HG03520 (cell line): Measurements from ENCODE around the gene CFAP20DC.
"Not testable (repeated sequence)": the region's sequence is repeated elsewhere in the genome, so short reads cannot be mapped to it uniquely, and the experiment has no call there.

Source experiments
- ATAC-seq: cut with Tn5 transposase; IDR thresholded peaks from one replicate; pipeline ENCODE4 v1.9.1; 2021; ENCODE audit warnings: mild to moderate bottlenecking, moderate library complexity; ENCODE audit not compliant: unreplicated experiment

CFAP20DC gene

DNA sequence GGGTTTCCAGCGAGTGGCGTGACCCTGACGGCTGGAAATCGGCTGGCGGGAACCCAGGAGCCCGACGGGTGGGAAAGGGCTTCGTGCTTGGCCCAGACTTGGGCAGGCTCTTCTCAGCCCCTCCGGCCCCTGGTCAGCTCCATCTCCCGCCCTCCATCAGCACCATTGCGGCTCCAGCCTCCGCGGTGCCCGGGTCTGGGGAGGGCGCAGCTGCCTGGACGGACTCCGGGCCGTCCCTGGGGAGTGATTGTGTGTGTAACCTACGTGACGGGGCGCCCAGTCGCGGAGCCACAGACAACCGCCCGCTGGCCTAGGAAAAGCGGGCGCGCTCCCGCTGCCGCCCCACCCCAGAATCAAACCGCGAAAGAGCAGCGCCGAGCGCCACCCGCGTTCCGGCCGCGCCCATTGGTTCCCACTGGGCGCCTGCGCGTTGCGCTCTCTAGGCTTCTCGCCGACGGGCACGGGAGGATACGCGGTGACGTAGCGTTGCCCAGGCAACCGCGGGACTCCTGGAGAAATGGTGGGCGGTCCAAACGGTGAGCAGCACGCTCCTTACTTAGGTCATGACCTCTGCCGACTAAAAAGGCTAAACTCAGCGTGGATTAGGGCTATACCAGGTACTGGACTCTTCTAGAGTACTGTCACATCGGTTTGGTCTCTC lies at the start of gene CFAP20DC:
Gene CFAP20DC, minus strand, starts transcription at position 355 of the 661 bp plus-strand sequence. CDS start 394 bp downstream, outside the sequence.
- ATAC-seq: peak; percentile 99

GRCh38 chr3:59098516-59098915 lies 48.7 kb upstream of the CFAP20DC start:
- ATAC-seq: not testable (repeated sequence)

DNA sequence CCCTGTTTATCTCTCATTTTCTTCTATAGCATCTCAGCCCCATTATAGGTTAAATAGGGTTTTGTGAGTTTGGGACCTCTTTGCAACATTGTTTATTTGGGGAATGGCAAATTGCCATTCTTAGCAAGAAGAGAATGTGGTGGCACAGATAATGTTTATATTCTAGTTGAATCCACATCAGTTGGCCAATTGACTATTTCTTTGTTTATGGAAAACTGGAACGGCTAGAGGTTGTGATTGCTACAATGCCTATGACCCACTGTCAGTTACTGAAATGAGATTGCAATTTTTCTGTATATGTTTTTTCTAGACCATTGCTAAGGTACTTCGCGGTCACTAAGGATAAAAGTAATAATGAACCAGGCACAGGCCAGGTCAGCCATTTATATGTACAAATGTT lies 44.6 kb upstream of the CFAP20DC start:
- no peak for ATAC-seq

DNA sequence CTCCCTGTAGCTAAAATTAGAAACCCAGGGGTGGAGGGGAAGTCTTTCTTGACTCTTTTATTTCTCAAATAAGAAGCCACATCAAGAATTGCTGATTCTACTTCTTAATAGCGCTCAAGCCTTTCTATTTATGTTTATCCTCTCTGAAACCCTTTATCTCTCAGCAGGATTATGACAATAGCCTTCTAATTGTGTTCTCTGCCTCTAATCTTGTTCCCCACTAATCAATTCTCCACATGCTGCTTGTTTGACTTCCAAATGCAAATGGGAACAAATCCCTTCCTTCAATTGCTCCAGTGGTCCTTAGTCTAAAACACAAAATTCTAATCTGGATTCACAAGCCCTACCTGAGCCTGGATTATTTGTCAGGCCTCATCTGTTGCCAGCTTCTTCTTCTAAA lies 43.7 kb upstream of the CFAP20DC start:
- ATAC-seq: no peak

- ATAC-seq: no peak
Observed at GRCh38 chr3:59088761-59089160, 38.9 kb upstream of the CFAP20DC start.

GRCh38 chr3:59085976-59086375 lies 36.2 kb upstream of the CFAP20DC start:
- ATAC-seq: no peak

DNA sequence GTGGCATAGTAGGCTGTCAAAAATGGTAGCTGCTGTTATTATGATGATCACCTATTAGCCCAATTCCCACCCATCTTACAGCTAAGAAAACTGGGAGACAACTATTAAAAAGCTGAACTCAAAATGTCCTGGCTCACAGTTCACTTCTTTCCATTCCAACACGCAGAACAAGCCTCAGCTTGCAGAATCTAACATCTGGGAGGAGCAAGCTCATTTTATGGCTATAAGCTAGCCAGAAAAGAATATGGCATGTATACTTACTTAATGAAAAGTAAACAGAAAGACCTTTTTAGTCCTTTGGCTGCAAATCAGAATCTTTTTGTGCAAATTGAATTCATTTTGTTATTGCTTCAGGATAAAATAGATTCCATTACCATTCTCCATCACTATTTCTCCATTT lies 34.8 kb upstream of the CFAP20DC start:
- ATAC-seq: no peak

GRCh38 chr3:59082106-59082505 lies 32.3 kb upstream of the CFAP20DC start:
- no peak for ATAC-seq

DNA sequence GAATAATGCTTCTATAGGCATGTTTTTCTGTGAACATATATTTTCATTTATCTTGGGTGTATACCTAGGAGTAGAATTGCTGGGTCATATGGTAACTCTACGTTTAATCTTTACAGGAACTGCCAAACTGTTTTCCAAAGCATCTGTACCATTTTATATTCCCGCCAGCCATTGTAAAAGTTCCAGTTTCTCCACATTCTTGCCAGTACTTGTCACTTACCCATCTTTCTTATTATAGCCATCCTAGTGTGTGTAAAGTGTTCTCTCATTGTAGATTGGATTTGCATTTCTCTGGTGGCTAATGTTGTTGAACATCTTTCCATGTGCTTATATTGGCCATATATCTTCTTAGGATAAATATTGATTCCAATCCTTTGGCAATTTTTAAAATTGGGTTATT lies 31.2 kb upstream of the CFAP20DC start:
- no peak for ATAC-seq

DNA sequence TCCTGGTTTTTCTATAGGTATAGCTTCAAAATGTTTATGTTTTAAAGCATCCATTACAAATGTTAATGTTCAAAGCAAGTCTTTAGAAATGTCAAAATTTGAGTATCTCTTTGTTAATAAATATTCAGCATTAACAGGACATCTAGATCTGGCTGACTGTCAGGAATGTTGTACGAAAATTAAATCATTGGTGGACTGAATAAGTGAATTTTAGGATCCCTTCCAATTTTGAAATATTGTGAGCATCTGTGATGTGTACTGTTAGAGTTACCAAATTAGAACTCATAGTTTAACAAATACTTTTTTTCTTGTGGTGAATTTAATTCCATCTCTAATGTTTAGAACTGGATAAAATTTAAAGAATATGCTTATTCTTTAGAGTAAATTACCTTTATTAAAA lies 30.1 kb upstream of the CFAP20DC start:
- no peak for ATAC-seq

DNA sequence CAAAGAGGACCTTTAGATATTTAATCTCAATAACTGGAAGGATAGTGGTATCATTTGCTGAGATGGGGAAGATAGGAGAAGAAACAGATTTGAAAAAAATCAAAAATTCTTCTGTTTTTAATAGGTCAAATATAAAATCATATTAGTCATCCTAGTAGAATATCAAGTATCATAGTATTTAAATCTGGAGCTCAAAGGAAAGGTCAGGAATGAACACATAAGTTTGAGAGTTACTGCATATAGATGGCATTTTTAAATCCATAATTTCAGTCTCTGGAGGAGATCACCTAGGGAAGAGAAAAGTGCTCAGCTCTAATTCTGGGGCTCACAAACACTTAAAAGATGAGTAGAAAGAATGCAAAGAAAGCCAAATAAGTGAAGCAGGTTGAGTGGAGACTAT lies 24.9 kb upstream of the CFAP20DC start:
- ATAC-seq: no peak

- no peak for ATAC-seq
Observed at GRCh38 chr3:59072681-59073080, 22.9 kb upstream of the CFAP20DC start.

DNA sequence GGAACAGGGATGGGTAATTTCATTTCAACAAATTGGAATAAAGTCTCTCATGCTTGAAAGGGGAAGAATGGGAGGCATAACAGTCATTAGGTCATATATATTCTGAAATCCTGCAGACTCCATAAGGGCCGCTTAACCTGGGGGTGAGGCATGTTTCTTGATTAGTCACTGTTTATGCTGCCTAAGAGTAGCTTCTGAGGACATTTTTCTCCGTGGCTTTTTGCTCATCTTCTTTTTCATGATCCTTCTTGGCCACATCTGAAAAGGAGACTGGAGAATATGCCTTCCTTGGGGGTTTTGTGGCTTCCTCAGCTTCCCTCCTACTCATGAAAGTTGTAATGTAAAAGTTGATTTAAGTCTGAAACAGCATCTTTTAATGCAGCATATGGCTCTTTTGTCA lies 20.0 kb upstream of the CFAP20DC start:
- ATAC-seq: no peak

- no peak for ATAC-seq
Observed at GRCh38 chr3:59065240-59065639, 15.4 kb upstream of the CFAP20DC start.

- no peak for ATAC-seq
Observed at GRCh38 chr3:59064728-59065127, 14.9 kb upstream of the CFAP20DC start.

GRCh38 chr3:59064276-59064675 lies 14.5 kb upstream of the CFAP20DC start:
- ATAC-seq: no peak

GRCh38 chr3:59056706-59057105 lies 6.9 kb upstream of the CFAP20DC start:
- no peak for ATAC-seq

- no peak for ATAC-seq
Observed at GRCh38 chr3:59052803-59053411, 3.1 kb upstream of the CFAP20DC start.

- ATAC-seq: not testable (repeated sequence)
Observed at GRCh38 chr3:59050811-59051414, 1.1 kb upstream of the CFAP20DC start.

DNA sequence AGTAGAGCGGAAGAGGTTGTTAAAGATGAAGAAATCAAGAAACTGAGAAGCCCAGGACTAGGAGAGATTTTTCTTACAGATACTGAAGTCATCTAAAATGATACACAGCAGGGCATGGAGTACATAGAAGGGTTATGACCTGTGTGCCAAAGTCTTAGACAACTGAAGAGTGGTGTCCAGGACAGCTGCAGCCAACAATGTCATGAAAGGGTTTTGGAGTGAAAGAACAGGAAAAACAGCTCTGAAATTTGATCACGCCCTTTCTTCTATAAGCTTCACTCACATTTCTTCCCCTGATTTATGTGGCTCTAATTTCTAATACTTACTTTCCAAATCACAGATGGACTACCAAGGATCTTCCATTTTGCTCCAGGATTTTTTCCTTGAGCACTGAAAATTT lies 3.0 kb downstream of the CFAP20DC start:
- ATAC-seq: no peak

GRCh38 chr3:59043391-59043790 lies 6.4 kb downstream of the CFAP20DC start:
- ATAC-seq: no peak

- ATAC-seq: no peak
Observed at GRCh38 chr3:59040902-59041301, 8.9 kb downstream of the CFAP20DC start.
